ENCODE measurements around the gene SPINT2. TPM values are rescaled to one million over a fixed set of nuclear protein-coding genes. Genes with fewer than 3 reads are reported as not detected.
A peak's percentile ranks its signal among the peaks of the same experiment; 100 is the strongest.

The SPINT2 gene
- total RNA-seq, 3 donors from 2014 or later (not counting 1 experiment from before 2014, with no cell fraction given) = 2.7 to 13.7 (median 6.9) TPM

DNA sequence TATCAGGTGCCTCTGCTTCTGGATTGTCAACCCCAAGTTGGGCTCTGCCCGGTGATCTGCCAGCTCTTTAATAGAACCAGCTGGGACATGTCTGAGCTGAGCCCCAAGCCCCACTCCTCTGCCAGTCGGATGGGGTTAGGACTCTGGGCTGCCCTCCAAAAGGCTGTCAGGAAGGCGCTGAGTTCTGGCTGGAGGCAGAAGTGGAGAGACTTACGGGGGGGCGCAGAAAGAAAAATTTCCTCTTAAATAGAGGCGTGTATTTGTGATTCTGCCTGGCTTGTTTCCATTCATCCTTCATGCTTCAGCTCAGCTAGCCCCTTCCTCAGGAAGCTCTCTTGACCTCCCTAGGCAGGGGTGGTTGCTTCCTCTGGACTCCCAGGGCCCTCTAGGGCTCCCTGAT lies 54.3 kb downstream of the SPINT2 start:
- 54% methylated on average over 6 of the region's 6 CpGs for WGBS (ENCODE audit: insufficient coverage)
- peaks cover 56% of the 10 kb centered on the region for H3K4me1 ChIP-seq (ENCODE audit: control insufficient read depth, insufficient read depth, low read length)
- no peak overlapping the region for H3K27ac Mint-ChIP-seq

DNA sequence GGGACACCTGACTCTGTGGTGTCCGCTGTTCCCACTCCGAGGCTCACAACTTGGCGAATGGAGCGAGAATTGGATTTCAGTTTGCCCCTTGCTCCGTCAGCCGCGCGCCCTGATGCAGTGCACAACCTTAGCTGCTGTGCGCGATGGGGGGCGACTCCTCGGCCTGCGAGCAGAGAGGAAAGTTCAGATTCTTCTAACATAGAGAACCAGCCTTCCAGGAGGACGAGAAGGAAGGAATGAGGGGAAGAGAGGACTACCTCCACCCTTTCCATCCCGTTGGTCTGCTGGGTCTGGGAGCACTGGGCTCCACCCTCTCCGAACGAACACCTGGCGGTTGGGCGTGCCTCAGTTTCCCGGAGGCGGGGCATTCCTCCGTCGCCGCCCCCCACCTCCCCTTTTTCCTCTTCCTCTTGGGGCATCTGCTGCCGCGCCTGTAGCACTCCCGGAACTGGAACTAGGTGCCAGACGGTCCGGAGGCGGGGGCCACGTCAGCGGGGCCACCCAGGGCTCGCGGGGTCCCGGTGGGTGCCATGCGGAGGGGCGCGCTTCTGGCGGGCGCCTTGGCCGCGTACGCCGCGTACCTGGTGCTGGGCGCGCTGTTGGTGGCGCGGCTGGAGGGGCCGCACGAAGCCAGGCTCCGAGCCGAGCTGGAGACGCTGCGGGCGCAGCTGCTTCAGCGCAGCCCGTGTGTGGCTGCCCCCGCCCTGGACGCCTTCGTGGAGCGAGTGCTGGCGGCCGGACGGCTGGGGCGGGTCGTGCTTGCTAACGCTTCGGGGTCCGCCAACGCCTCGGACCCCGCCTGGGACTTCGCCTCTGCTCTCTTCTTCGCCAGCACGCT lies 55.3 kb downstream of the SPINT2 start, which contains the start of gene KCNK6:
KCNK6 (plus strand) TSS at position 425 of the 838 bp plus-strand sequence; CDS start at position 531, 106 bp downstream.
- H3K27ac ChIP-seq (ENCODE audit: low read length) = no peak within 1 kb of the TSS
- TF ChIP-seq, protein P1, sequence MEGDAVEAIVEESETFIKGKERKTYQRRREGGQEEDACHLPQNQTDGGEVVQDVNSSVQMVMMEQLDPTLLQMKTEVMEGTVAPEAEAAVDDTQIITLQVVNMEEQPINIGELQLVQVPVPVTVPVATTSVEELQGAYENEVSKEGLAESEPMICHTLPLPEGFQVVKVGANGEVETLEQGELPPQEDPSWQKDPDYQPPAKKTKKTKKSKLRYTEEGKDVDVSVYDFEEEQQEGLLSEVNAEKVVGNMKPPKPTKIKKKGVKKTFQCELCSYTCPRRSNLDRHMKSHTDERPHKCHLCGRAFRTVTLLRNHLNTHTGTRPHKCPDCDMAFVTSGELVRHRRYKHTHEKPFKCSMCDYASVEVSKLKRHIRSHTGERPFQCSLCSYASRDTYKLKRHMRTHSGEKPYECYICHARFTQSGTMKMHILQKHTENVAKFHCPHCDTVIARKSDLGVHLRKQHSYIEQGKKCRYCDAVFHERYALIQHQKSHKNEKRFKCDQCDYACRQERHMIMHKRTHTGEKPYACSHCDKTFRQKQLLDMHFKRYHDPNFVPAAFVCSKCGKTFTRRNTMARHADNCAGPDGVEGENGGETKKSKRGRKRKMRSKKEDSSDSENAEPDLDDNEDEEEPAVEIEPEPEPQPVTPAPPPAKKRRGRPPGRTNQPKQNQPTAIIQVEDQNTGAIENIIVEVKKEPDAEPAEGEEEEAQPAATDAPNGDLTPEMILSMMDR (IDR thresholded peaks at IDR 0.05) = no peak
- H3K4me1 ChIP-seq (ENCODE audit: control insufficient read depth, insufficient read depth, low read length) = peaks cover 55% of the 10 kb centered on the region
- H3K9me3 ChIP-seq (ENCODE audit: control insufficient read depth, insufficient read depth, low read length) = no peaks in the 10 kb centered on the region
- intact Hi-C loops (cut with micrococcal nuclease) = loop anchor here (5.0 to 10.0 kb wide), 2 partner anchors 412 to 1105 kb away; partner anchors contain the start of genes SIPA1L3, WDR87, ZNF383 and ZNF585B
- peak within 1 kb of the TSS; percentile 47 for H3K4me3 ChIP-seq (ENCODE audit: low read length)
- Mint-ChIP-seq H3K27ac (peak within 1 kb of the TSS in 1 of 2 donors; percentile 68), H3K9me3 (no peaks in the 10 kb centered on the region), H3K4me3 (peak within 1 kb of the TSS; percentile 81), H3K36me3 (no peaks in the 10 kb centered on the region), H3K4me1 (peaks cover 15 to 25% of the 10 kb centered on the region in 2 donors), H3K27me3 (ENCODE audit: low read depth in 2 of 2) (peaks cover 0 to 22% of the 10 kb centered on the region in 2 donors)
- WGBS (ENCODE audit: insufficient coverage) = 6% methylated on average over 73 of the region's 76 CpGs
- ATAC-seq = no peak
- H3K27me3 ChIP-seq (ENCODE audit: control insufficient read depth, insufficient read depth, low read length) = no peaks in the 10 kb centered on the region
- peak; percentile 30 to 62 for DNase-seq
- H3K36me3 ChIP-seq (ENCODE audit: control insufficient read depth, insufficient read depth, low read length) = no peaks in the 10 kb centered on the region

More for the DNA sequence above, 54.3 kb downstream of the SPINT2 start:
- TF ChIP-seq, protein P1 (IDR thresholded peaks at IDR 0.05) = no peak
- Mint-ChIP-seq H3K4me3 (peak overlapping the region; percentile 55), H3K36me3 (no peaks in the 10 kb centered on the region), H3K4me1 (peaks cover 15 to 28% of the 10 kb centered on the region in 2 donors), H3K9me3 (no peaks in the 10 kb centered on the region), H3K27me3 (ENCODE audit: low read depth in 2 of 2) (peaks cover 0 to 22% of the 10 kb centered on the region in 2 donors)
- no peaks in the 10 kb centered on the region for H3K27me3 ChIP-seq (ENCODE audit: control insufficient read depth, insufficient read depth, low read length)
- H3K4me3 ChIP-seq (ENCODE audit: low read length) = no peak overlapping the region
- no peak overlapping the region for H3K27ac ChIP-seq (ENCODE audit: low read length)
- DNase-seq (no peak), ATAC-seq (no peak)
- H3K9me3 ChIP-seq (ENCODE audit: control insufficient read depth, insufficient read depth, low read length) = no peaks in the 10 kb centered on the region
- H3K36me3 ChIP-seq (ENCODE audit: control insufficient read depth, insufficient read depth, low read length) = no peaks in the 10 kb centered on the region
- intact Hi-C loops (cut with micrococcal nuclease) = loop anchor here (5.0 to 10.0 kb wide), 2 partner anchors 411 to 1104 kb away; partner anchors contain the start of genes SIPA1L3, WDR87, ZNF383 and ZNF585B

DNA sequence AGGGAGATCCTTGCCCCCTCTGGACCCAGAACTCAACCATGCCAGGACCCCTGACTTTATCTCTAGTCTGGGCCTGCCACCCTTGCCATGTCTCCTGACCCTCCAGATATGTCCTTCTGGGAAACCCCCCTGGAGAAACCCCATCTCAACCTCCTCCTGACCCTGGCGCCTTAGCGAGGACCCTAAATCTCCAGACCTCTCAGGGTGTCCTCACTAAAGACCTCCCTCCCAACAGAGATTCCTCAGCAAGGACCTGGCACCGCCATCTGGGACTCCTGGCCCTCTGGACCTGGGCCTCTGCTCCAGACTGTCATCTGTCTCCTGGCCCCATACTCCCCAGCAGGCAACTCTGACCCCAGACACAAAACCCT lies 56.6 kb downstream of the SPINT2 start:
- H3K4me1 Mint-ChIP-seq = peaks cover 15 to 25% of the 10 kb centered on the region in 2 donors
- H3K4me3 Mint-ChIP-seq = peak overlapping the region; percentile 68
- Histone ChIP-seq H3K4me1 (ENCODE audit: control insufficient read depth, insufficient read depth, low read length) (peaks cover 45% of the 10 kb centered on the region), H3K9me3 (ENCODE audit: control insufficient read depth, insufficient read depth, low read length) (no peaks in the 10 kb centered on the region), H3K36me3 (ENCODE audit: control insufficient read depth, insufficient read depth, low read length) (no peaks in the 10 kb centered on the region), H3K27me3 (ENCODE audit: control insufficient read depth, insufficient read depth, low read length) (no peaks in the 10 kb centered on the region), H3K27ac (ENCODE audit: low read length) (no peak overlapping the region), H3K4me3 (ENCODE audit: low read length) (no peak overlapping the region)
- peak overlapping the region in 1 of 2 donors; percentile 54 for H3K27ac Mint-ChIP-seq
- H3K27me3 Mint-ChIP-seq (ENCODE audit: low read depth in 2 of 2) = peaks cover 0 to 22% of the 10 kb centered on the region in 2 donors
- ATAC-seq (no peak), DNase-seq (no peak)
- 96% methylated on average over 3 of the region's 3 CpGs for WGBS (ENCODE audit: insufficient coverage)
- H3K9me3 Mint-ChIP-seq = no peaks in the 10 kb centered on the region
- intact Hi-C loops (cut with micrococcal nuclease) = no loop called here
- H3K36me3 Mint-ChIP-seq = no peaks in the 10 kb centered on the region
- TF ChIP-seq, protein P1 (IDR thresholded peaks at IDR 0.05) = no peak

All from natural killer cell (primary cell).